Gastroesophageal sphincter (tissue), 4 donors: Measurements from ENCODE around the gene HOXC6. TPM values are rescaled to one million over a fixed set of nuclear protein-coding genes. Genes with fewer than 3 reads are reported as not detected.

Experiments used
- ATAC-seq: fragments of 150-250 bp; one replicate; pipeline ENCODE4 v1.9.1; 2016; ENCODE audit warnings: mild to moderate bottlenecking, moderate library complexity
- H3K27ac ChIP-seq, 4 donors: fragments of 200-600 bp; sonication (generic) in 3 of 4; 1 replicate in 3 of 4; 2 replicates in 1 of 4; pipeline ENCODE4 v1.5.1; 2016 to 2019
- H3K27me3 ChIP-seq: fragments of 200-600 bp; sonication (generic); one replicate; pipeline ENCODE4 v1.5.1; 2019
- H3K36me3 ChIP-seq, 2 donors: fragments of 200-600 bp; sonication (generic); one replicate each; pipeline ENCODE4 v1.5.1; 2019; ENCODE audit warnings: control low read depth in 1 of 2
- H3K4me1 ChIP-seq, 3 donors: fragments of 200-600 bp; sonication (generic); 1 replicate in 2 of 3; 2 replicates in 1 of 3; pipeline ENCODE4 v1.5.1; 2016 to 2019; ENCODE audit warnings: control low read depth in 2 of 3
- H3K4me3 ChIP-seq, 2 donors: fragments of 200-600 bp; sonication (generic); one replicate each; pipeline ENCODE4 v1.5.1; 2019; ENCODE audit warnings: mild to moderate bottlenecking in 1 of 2, moderate library complexity in 1 of 2
- H3K9me3 ChIP-seq, 3 donors: fragments of 200-600 bp; sonication (generic); one replicate each; pipeline ENCODE4 v1.5.1; 2017 to 2019; ENCODE audit warnings: control low read depth in 2 of 3
- CTCF ChIP-seq, 4 experiments: fragments of 200-600 bp in 2 of 4; fragments of 450-650 bp in 2 of 4; sonication (generic) in 1 of 4; IDR thresholded peaks; one replicate each; pipeline ENCODE4 v1.5.1; 2017 to 2019; ENCODE audit warnings: antibody characterized with exemption in 4 of 4, mild to moderate bottlenecking in 2 of 4, moderate library complexity in 2 of 4
- EP300 ChIP-seq: sonication (generic); formaldehyde crosslinking; IDR thresholded peaks from one replicate; pipeline ENCODE4 v1.6.1; 2017; ENCODE audit warnings: antibody characterized with exemption, mild to moderate bottlenecking
- POLR2A ChIP-seq, 2 donors: fragments of 450-650 bp; IDR thresholded peaks; one replicate each; pipeline ENCODE4 v1.6.1; 2017; ENCODE audit warnings: antibody characterized with exemption in 2 of 2, mild to moderate bottlenecking in 2 of 2, moderate library complexity in 1 of 2
- POLR2AphosphoS5 ChIP-seq: sonication (generic); formaldehyde crosslinking; IDR thresholded peaks from one replicate; pipeline ENCODE4 v1.6.1; 2017; ENCODE audit warnings: antibody characterized with exemption
- WGBS, 2 donors: methylation state at CpG; one replicate each; pipeline ENCODE4 v1.1.5; 2018; ENCODE audit warnings: low coverage in 1 of 2; 5-methylcytosine and 5-hydroxymethylcytosine counted together
- total RNA-seq, 4 donors: library from RNA; depleted of rRNA; stranded (reverse); fragments of >200 nt; gene quantifications; one replicate each; pipeline ENCODE4 v1.1.0, GENCODE V29; 2016

The HOXC6 gene
- total RNA-seq, 4 donors from 2014 or later, result 0.50 TPM; not detected in 3

DNA sequence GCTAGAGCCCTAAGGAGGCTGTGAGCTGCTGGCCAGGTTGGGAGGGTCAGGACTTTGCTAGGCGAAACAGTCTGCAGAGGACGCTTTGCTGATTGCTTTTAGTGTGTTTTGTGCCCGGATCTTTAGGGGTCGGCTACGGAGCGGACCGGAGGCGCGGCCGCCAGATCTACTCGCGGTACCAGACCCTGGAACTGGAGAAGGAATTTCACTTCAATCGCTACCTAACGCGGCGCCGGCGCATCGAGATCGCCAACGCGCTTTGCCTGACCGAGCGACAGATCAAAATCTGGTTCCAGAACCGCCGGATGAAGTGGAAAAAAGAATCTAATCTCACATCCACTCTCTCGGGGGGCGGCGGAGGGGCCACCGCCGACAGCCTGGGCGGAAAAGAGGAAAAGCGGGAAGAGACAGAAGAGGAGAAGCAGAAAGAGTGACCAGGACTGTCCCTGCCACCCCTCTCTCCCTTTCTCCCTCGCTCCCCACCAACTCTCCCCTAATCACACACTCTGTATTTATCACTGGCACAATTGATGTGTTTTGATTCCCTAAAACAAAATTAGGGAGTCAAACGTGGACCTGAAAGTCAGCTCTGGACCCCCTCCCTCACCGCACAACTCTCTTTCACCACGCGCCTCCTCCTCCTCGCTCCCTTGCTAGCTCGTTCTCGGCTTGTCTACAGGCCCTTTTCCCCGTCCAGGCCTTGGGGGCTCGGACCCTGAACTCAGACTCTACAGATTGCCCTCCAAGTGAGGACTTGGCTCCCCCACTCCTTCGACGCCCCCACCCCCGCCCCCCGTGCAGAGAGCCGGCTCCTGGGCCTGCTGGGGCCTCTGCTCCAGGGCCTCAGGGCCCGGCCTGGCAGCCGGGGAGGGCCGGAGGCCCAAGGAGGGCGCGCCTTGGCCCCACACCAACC, 1.5 kb downstream of the HOXC6 start:
- no peak for ATAC-seq
- H3K36me3 ChIP-seq, result no peaks in the 10 kb centered on the region
- H3K27ac ChIP-seq, result no peak overlapping the region
- H3K9me3 ChIP-seq, result peaks cover 0 to 4% (median 0%) of the 10 kb centered on the region in 3 donors
- TF ChIP-seq POLR2A (IDR thresholded peaks at IDR 0.05) (no peak), EP300 (no peak), POLR2AphosphoS5 (no peak), CTCF (IDR thresholded peaks at IDR 0.05) (no peak)
- peaks cover 96% of the 10 kb centered on the region for H3K27me3 ChIP-seq
- H3K4me3 ChIP-seq, result no peak overlapping the region
- WGBS, 2 donors, result 52 to 88% methylated on average over 7 to 23 of the region's 53 CpGs
- peaks cover 0 to 46% (median 6%) of the 10 kb centered on the region in 3 donors for H3K4me1 ChIP-seq

GRCh38 chr12:54030442-54030801, 2.2 kb downstream of the HOXC6 start:
- TF ChIP-seq POLR2AphosphoS5 (no peak), POLR2A (IDR thresholded peaks at IDR 0.05) (no peak), CTCF (IDR thresholded peaks at IDR 0.05) (no peak), EP300 (no peak)
- Histone ChIP-seq H3K9me3 (peaks cover 0 to 4% (median 0%) of the 10 kb centered on the region in 3 donors), H3K4me3 (no peak overlapping the region), H3K4me1 (peaks cover 0 to 48% (median 6%) of the 10 kb centered on the region in 3 donors), H3K27me3 (peaks cover 93% of the 10 kb centered on the region), H3K36me3 (no peaks in the 10 kb centered on the region), H3K27ac (peak overlapping the region in 1 of 4 donors; percentile 46)
- no peak for ATAC-seq
- 63 to 64% methylated on average over 6 of the region's 7 CpGs for WGBS, 2 donors

DNA sequence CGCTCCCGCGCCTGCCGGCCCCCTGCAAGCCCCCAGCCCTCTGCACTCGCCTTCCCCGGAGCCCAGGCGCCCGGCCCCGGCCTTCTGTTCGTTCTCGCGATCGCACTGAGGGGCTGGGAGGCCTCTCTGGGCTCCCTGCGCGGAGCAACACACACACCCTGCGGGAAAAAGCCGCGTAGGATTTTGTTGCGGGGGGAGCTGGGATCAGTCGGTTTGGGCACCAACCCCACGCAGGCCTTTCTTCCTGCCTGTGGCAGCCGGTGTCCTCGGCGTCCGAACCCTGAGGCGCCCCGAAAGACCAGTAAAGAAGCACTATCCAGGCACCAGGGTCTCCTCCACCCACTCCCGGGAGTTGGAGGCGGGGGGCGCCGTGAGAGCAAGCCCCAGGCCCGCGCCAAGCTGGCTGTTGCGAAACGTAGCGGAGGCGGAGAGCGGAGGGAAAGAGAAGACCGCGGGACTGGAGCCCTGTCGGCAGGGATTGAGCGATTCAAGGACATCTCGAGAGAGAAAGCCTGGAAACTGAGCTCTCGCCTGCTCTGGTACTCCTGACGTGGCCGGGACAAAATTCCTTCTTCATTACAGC, 2.7 kb downstream of the HOXC6 start:
- Histone ChIP-seq H3K4me3 (peak overlapping the region in 1 of 2 donors; percentile 14), H3K36me3 (no peaks in the 10 kb centered on the region), H3K27me3 (peaks cover 88% of the 10 kb centered on the region), H3K9me3 (peaks cover 0 to 4% (median 0%) of the 10 kb centered on the region in 3 donors), H3K27ac (peak overlapping the region in 2 of 4 donors; percentile 11 to 46), H3K4me1 (peaks cover 0 to 48% (median 6%) of the 10 kb centered on the region in 3 donors)
- TF ChIP-seq CTCF (IDR thresholded peaks at IDR 0.05) (no peak), POLR2AphosphoS5 (no peak), EP300 (no peak), POLR2A (IDR thresholded peaks at IDR 0.05) (no peak)
- ATAC-seq, result no peak
- WGBS, 2 donors, result 56 to 59% methylated on average over 5 to 9 of the region's 46 CpGs

- WGBS, 2 donors, result 94% methylated on average over 5 of the region's 16 CpGs; no CpG with 5 or more reads in 1 of the 2 donors
- peaks cover 0 to 4% (median 0%) of the 10 kb centered on the region in 3 donors for H3K9me3 ChIP-seq
- peaks cover 0 to 48% (median 6%) of the 10 kb centered on the region in 3 donors for H3K4me1 ChIP-seq
- peaks cover 83% of the 10 kb centered on the region for H3K27me3 ChIP-seq
- no peak for TF ChIP-seq POLR2AphosphoS5
- no peak for TF ChIP-seq POLR2A (IDR thresholded peaks at IDR 0.05)
- TF ChIP-seq EP300, result no peak
- no peak for TF ChIP-seq CTCF (IDR thresholded peaks at IDR 0.05)
- ATAC-seq, result no peak
- peak overlapping the region in 1 of 2 donors; percentile 14 for H3K4me3 ChIP-seq
- peak overlapping the region in 1 of 4 donors; percentile 46 for H3K27ac ChIP-seq
- H3K36me3 ChIP-seq, result no peaks in the 10 kb centered on the region
Observed at GRCh38 chr12:54031480-54031879, 3.2 kb downstream of the HOXC6 start.
